ENCODE measurements around the gene SPEF2. TPM values are rescaled to one million over a fixed set of nuclear protein-coding genes. Genes with fewer than 3 reads are reported as not detected.

SPEF2 gene
- total RNA-seq, 1 experiment from 2014 or later, result 4.0 TPM

DNA sequence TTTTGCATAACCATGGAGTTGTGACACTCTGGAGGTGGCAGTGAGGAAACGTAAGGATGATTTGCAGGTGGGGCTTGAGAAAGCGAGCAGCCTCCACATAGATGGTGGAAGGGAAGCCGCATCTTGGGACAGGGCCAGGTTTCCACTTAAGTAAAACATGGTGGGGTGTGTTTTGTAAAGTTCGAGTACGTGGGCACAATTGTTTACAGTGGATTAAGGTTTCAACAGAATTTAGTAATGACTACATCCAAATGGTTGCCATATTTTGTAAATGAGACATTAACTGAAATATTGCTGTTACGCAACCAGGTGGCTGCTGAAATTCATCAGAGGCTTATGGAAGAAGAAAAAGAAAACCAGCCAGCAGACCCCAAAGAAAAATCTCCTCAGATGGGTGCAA is 153.6 kb downstream of the SPEF2 start:
- H3K36me3 Mint-ChIP-seq (ENCODE audit: insufficient read depth, unreplicated experiment), result no peaks in the 10 kb centered on the region
- no peak overlapping the region for H3K27ac Mint-ChIP-seq (ENCODE audit: unreplicated experiment)
- H3K4me3 Mint-ChIP-seq (ENCODE audit: unreplicated experiment), result no peak overlapping the region
- CTCF ChIA-PET, result no interaction called here
- H3K9me3 Mint-ChIP-seq (ENCODE audit: unreplicated experiment), result no peaks in the 10 kb centered on the region
- no peak for DNase-seq
- H3K27me3 ChIP-seq (replicated peaks; ENCODE audit: control insufficient read depth, insufficient read depth, low read length), result no peaks in the 10 kb centered on the region
- TF ChIP-seq, protein P1, sequence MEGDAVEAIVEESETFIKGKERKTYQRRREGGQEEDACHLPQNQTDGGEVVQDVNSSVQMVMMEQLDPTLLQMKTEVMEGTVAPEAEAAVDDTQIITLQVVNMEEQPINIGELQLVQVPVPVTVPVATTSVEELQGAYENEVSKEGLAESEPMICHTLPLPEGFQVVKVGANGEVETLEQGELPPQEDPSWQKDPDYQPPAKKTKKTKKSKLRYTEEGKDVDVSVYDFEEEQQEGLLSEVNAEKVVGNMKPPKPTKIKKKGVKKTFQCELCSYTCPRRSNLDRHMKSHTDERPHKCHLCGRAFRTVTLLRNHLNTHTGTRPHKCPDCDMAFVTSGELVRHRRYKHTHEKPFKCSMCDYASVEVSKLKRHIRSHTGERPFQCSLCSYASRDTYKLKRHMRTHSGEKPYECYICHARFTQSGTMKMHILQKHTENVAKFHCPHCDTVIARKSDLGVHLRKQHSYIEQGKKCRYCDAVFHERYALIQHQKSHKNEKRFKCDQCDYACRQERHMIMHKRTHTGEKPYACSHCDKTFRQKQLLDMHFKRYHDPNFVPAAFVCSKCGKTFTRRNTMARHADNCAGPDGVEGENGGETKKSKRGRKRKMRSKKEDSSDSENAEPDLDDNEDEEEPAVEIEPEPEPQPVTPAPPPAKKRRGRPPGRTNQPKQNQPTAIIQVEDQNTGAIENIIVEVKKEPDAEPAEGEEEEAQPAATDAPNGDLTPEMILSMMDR (IDR thresholded peaks at IDR 0.05; ENCODE audit: insufficient read depth in 1 of 2, low read depth in 1 of 2, low read length in 1 of 2, severe bottlenecking in 1 of 2, unreplicated experiment in 1 of 2), result no peak
- H3K9me3 ChIP-seq, result no peaks in the 10 kb centered on the region
- intact Hi-C loops (cut with micrococcal nuclease; ENCODE audit: unreplicated experiment), result no loop called here
- POLR2A ChIA-PET, result no interaction called here
- H3K4me1 Mint-ChIP-seq (ENCODE audit: low read depth, unreplicated experiment), result no peaks in the 10 kb centered on the region
- H3K4me1 ChIP-seq, result no peaks in the 10 kb centered on the region
- no peak overlapping the region for H3K4me3 ChIP-seq (ENCODE audit: low read depth, low read length)
- H3K36me3 ChIP-seq (ENCODE audit: control insufficient read depth, insufficient read depth, low read length), result no peaks in the 10 kb centered on the region
- H3K27me3 Mint-ChIP-seq (ENCODE audit: insufficient read depth, unreplicated experiment), result peaks cover 17% of the 10 kb centered on the region
- BruUV-seq (replicated peaks), result no TSS peak

DNA sequence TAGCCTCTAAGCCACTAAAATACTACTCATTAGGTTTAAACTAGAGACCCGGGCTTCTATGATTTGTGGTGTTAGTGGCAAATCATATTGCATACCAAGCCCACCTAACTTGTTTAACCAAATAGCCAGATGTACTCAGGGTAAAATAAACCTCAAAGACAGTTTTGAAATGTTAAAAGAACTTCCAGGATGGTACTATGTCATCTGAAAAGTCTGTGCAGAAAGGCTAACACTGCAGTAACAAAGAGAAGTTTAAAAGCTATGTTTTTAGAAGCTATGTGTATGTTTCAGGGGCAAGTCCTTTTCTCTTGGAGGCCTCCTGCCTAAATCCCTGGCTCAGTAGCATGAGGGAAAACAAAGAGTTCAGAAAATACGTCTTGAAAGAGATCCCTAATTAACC is 154.2 kb downstream of the SPEF2 start:
- H3K36me3 ChIP-seq (ENCODE audit: control insufficient read depth, insufficient read depth, low read length), result no peaks in the 10 kb centered on the region
- TF ChIP-seq, protein P1 (IDR thresholded peaks at IDR 0.05; ENCODE audit: insufficient read depth in 1 of 2, low read depth in 1 of 2, low read length in 1 of 2, severe bottlenecking in 1 of 2, unreplicated experiment in 1 of 2), result no peak
- no peaks in the 10 kb centered on the region for H3K27me3 ChIP-seq (replicated peaks; ENCODE audit: control insufficient read depth, insufficient read depth, low read length)
- no peaks in the 10 kb centered on the region for H3K36me3 Mint-ChIP-seq (ENCODE audit: insufficient read depth, unreplicated experiment)
- H3K4me3 ChIP-seq (ENCODE audit: low read depth, low read length), result no peak overlapping the region
- no peaks in the 10 kb centered on the region for H3K9me3 Mint-ChIP-seq (ENCODE audit: unreplicated experiment)
- peaks cover 17% of the 10 kb centered on the region for H3K27me3 Mint-ChIP-seq (ENCODE audit: insufficient read depth, unreplicated experiment)
- no peak overlapping the region for H3K27ac Mint-ChIP-seq (ENCODE audit: unreplicated experiment)
- no peak overlapping the region for H3K4me3 Mint-ChIP-seq (ENCODE audit: unreplicated experiment)
- no peaks in the 10 kb centered on the region for H3K9me3 ChIP-seq
- no TSS peak for BruUV-seq (replicated peaks)
- no peak for DNase-seq
- H3K4me1 Mint-ChIP-seq (ENCODE audit: low read depth, unreplicated experiment), result no peaks in the 10 kb centered on the region
- ChIA-PET CTCF (no interaction called here), POLR2A (no interaction called here)
- no peaks in the 10 kb centered on the region for H3K4me1 ChIP-seq
- intact Hi-C loops (cut with micrococcal nuclease; ENCODE audit: unreplicated experiment), result no loop called here

DNA sequence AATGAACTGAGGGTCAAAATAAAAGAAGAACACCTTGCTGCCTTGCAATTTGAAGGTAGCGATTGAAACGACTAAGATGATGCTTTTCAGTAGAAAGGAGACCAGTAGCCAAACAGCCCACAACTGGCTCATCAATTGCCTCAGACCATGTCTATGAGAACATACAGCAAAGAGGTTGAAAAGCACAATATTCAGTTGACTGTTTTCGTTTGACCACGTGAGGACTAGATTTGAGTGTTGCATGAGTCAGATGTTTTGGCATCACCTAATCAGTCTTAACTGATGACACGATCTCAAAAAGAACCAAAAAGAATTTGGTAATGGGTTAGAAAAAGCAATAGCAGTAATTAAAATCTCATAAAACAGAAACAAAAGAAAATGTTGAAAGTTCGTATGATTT is 156.3 kb downstream of the SPEF2 start:
- DNase-seq, result no peak
- H3K9me3 ChIP-seq, result no peaks in the 10 kb centered on the region
- POLR2A ChIA-PET, result no interaction called here
- H3K4me1 Mint-ChIP-seq (ENCODE audit: low read depth, unreplicated experiment), result no peaks in the 10 kb centered on the region
- no peaks in the 10 kb centered on the region for H3K36me3 ChIP-seq (ENCODE audit: control insufficient read depth, insufficient read depth, low read length)
- no TSS peak for BruUV-seq (replicated peaks)
- peaks cover 14% of the 10 kb centered on the region for H3K27me3 Mint-ChIP-seq (ENCODE audit: insufficient read depth, unreplicated experiment)
- TF ChIP-seq, protein P1 (IDR thresholded peaks at IDR 0.05; ENCODE audit: insufficient read depth in 1 of 2, low read depth in 1 of 2, low read length in 1 of 2, severe bottlenecking in 1 of 2, unreplicated experiment in 1 of 2), result no peak
- H3K4me3 ChIP-seq (ENCODE audit: low read depth, low read length), result no peak overlapping the region
- H3K27ac Mint-ChIP-seq (ENCODE audit: unreplicated experiment), result no peak overlapping the region
- CTCF ChIA-PET, result no interaction called here
- H3K36me3 Mint-ChIP-seq (ENCODE audit: insufficient read depth, unreplicated experiment), result no peaks in the 10 kb centered on the region
- intact Hi-C loops (cut with micrococcal nuclease; ENCODE audit: unreplicated experiment), result no loop called here
- no peaks in the 10 kb centered on the region; the same call in 1 of the 2 replicates for H3K27me3 ChIP-seq (replicated peaks; ENCODE audit: control insufficient read depth, insufficient read depth, low read length)
- no peaks in the 10 kb centered on the region for H3K9me3 Mint-ChIP-seq (ENCODE audit: unreplicated experiment)
- no peaks in the 10 kb centered on the region for H3K4me1 ChIP-seq
- H3K4me3 Mint-ChIP-seq (ENCODE audit: unreplicated experiment), result no peak overlapping the region

All from Caco-2 (cell line).